ENCODE results near the gene KIF21B.

DNA sequence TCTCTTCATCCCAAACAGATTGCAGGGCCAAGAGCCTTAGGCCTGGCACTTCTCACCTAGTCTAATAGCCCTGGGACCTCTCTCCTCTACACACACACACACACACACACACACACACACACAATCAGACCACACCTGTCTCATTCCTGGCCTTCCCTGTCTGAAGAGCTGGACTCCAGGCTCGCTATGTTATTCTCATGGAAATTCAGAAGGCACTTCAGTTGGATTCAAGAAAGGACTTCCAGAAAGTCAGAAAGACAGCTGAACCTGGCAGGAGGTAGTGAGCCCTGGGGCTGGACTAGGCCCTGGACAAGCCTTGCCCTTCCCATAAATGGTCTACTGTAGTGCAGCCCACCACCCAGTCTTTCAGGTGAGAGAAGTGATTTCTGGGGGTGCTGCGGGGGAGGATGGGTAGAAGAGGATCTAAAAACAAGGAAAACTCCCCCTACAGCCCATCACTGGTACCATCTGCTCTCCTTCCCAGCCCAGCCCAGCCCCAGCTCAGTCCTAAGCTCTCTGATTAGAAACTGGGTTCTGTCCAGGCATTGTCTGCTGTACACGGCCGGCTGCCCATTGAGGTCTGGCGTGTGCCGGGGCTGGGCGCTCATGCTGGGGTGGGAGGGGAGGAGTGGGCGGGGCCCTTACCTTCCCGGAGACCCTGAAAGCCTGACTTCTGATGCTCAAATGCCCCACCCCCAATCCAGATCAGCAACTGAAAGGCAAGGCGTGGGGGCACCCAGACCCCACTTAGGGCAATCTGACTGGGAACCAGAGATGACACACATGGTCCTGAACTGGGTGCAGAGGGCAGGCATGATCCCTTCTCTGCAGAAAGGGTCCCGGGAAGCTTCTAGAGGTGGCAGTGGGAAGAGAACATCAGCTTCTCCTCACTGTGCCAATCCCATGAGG lies 2.5 kb downstream of the KIF21B start:
- no peak for TF ChIP-seq POLR2A (IDR thresholded peaks at IDR 0.05)
- TF ChIP-seq, protein P1, sequence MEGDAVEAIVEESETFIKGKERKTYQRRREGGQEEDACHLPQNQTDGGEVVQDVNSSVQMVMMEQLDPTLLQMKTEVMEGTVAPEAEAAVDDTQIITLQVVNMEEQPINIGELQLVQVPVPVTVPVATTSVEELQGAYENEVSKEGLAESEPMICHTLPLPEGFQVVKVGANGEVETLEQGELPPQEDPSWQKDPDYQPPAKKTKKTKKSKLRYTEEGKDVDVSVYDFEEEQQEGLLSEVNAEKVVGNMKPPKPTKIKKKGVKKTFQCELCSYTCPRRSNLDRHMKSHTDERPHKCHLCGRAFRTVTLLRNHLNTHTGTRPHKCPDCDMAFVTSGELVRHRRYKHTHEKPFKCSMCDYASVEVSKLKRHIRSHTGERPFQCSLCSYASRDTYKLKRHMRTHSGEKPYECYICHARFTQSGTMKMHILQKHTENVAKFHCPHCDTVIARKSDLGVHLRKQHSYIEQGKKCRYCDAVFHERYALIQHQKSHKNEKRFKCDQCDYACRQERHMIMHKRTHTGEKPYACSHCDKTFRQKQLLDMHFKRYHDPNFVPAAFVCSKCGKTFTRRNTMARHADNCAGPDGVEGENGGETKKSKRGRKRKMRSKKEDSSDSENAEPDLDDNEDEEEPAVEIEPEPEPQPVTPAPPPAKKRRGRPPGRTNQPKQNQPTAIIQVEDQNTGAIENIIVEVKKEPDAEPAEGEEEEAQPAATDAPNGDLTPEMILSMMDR (IDR thresholded peaks at IDR 0.05) = no peak

All from uterus (tissue), 2 donors.